DOHH2 (cell line): ENCODE data around the gene NR1I3.

Source experiments
- CTCF ChIP-seq: fragments of 200-600 bp; sonication (generic); IDR thresholded peaks from one replicate; pipeline ENCODE4 v1.5.1; 2014; ENCODE audit warnings: antibody characterized with exemption, mild to moderate bottlenecking, low read depth, low read length; ENCODE audit not compliant: poor library complexity, severe bottlenecking
- EZH2phosphoT487 ChIP-seq: fragments of 200-600 bp; sonication (generic); IDR thresholded peaks from 2 replicates; pipeline ENCODE4 v1.6.1; 2017; ENCODE audit warnings: borderline replicate concordance, mild to moderate bottlenecking, antibody characterized with exemption, low read length, moderate library complexity, mixed read lengths

GRCh38 chr1:161238039-161238473 lies at the start of gene NR1I3:
- TF ChIP-seq CTCF (no peak), EZH2phosphoT487 (no peak)
